ACHN (cell line): ENCODE data around the gene DOCK4.

Source experiments
- DNase-seq: peaks from one replicate; pipeline ENCODE4 v3.0.0-alpha.2; 2015
- in situ Hi-C: cut with HindIII; loops from 2 replicates; pipeline ENCODE4 v1.10.0; 2017; ENCODE audit warnings: low sequenced_read_pairs, low pct_ligation_motif_present, low pct_unique_long_range_greater_than_20kb

DOCK4 gene

GRCh38 chr7:111842491-111842890 is 363.7 kb downstream of the DOCK4 start:
- DNase-seq = no peak
- in situ Hi-C loops = no loop called here

GRCh38 chr7:111841596-111842205 is 364.5 kb downstream of the DOCK4 start:
- DNase-seq = no peak
- in situ Hi-C loops = no loop called here

- in situ Hi-C loops = no loop called here
- DNase-seq = no peak
Measured at GRCh38 chr7:111840528-111840927, 365.7 kb downstream of the DOCK4 start.

- no peak for DNase-seq
- in situ Hi-C loops = no loop called here
Measured at GRCh38 chr7:111839261-111839660, 366.9 kb downstream of the DOCK4 start.

- no peak for DNase-seq
- in situ Hi-C loops = no loop called here
Measured at GRCh38 chr7:111836592-111836991, 369.6 kb downstream of the DOCK4 start.

- DNase-seq = no peak
- in situ Hi-C loops = no loop called here
Measured at GRCh38 chr7:111835066-111835465, 371.1 kb downstream of the DOCK4 start.

GRCh38 chr7:111834367-111834766 is 371.8 kb downstream of the DOCK4 start:
- DNase-seq = no peak
- in situ Hi-C loops = no loop called here

GRCh38 chr7:111833466-111833865 is 372.7 kb downstream of the DOCK4 start:
- DNase-seq = no peak
- in situ Hi-C loops = no loop called here

GRCh38 chr7:111832174-111832573 is 374.0 kb downstream of the DOCK4 start:
- in situ Hi-C loops = no loop called here
- no peak for DNase-seq

- DNase-seq = no peak
- in situ Hi-C loops = no loop called here
Measured at GRCh38 chr7:111829221-111829620, 377.0 kb downstream of the DOCK4 start.

GRCh38 chr7:111827863-111828504 is 378.2 kb downstream of the DOCK4 start:
- in situ Hi-C loops = no loop called here
- DNase-seq = peak; percentile 49

GRCh38 chr7:111825046-111825445 is 381.2 kb downstream of the DOCK4 start:
- in situ Hi-C loops = no loop called here
- DNase-seq = no peak

- in situ Hi-C loops = no loop called here
- no peak for DNase-seq
Measured at GRCh38 chr7:111823826-111824225, 382.4 kb downstream of the DOCK4 start.

GRCh38 chr7:111821046-111821445 is 385.2 kb downstream of the DOCK4 start:
- DNase-seq = no peak
- in situ Hi-C loops = no loop called here

GRCh38 chr7:111820621-111821020 is 385.6 kb downstream of the DOCK4 start:
- in situ Hi-C loops = no loop called here
- DNase-seq = no peak

- no peak for DNase-seq
- in situ Hi-C loops = no loop called here
Measured at GRCh38 chr7:111820121-111820520, 386.1 kb downstream of the DOCK4 start.

GRCh38 chr7:111815354-111815753 is 390.8 kb downstream of the DOCK4 start:
- in situ Hi-C loops = no loop called here
- DNase-seq = no peak

GRCh38 chr7:111813306-111813705 is 392.9 kb downstream of the DOCK4 start:
- no peak for DNase-seq
- in situ Hi-C loops = no loop called here

GRCh38 chr7:111806232-111806631 is 400.0 kb downstream of the DOCK4 start:
- in situ Hi-C loops = no loop called here

GRCh38 chr7:111803015-111803758 is 403.0 kb downstream of the DOCK4 start:
- in situ Hi-C loops = no loop called here
- no peak for DNase-seq

More at GRCh38 chr7:111806232-111806631, 400.0 kb downstream of the DOCK4 start:
- no peak for DNase-seq
